Fibroblast of lung (primary cell): Measurements from ENCODE around the gene PAM16.

Experiments used
- EZH2 ChIP-seq: IDR thresholded peaks from 2 replicates; pipeline ENCODE4 v1.5.1; 2012; ENCODE audit warnings: low read length, control low read depth, mild to moderate bottlenecking; ENCODE audit errors: missing control alignments
- TF ChIP-seq, protein P1 (sequence below), 2 donors: IDR thresholded peaks in 1 of 2; conservative IDR thresholded peaks in 1 of 2; 1 replicate in 1 of 2; 2 replicates in 1 of 2; pipeline ENCODE4 v1.5.1; 2011 to 2012; ENCODE audit warnings: low read length in 2 of 2, control low read depth in 1 of 2, inconsistent platforms in 1 of 2, low read depth in 1 of 2, mild to moderate bottlenecking in 1 of 2

DNA sequence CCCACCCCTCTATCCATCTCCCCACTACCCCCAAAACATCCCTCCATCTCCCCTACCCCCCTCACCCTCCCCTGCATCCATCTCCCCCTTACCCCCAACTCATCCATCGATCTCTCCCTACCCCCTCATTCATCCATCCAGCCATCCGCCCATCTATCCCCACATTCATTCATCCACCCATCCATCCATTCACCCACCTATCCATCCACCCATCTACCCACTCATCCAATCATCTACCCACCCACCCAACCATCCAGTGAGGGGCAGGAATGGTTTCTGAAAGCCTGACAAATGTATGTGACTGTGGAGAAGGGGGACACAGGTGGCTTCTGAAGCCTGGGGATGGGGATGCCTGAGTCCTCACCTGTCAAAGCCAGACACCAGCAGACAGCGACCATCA is 8.8 kb upstream of the PAM16 start:
- TF ChIP-seq, protein P1, sequence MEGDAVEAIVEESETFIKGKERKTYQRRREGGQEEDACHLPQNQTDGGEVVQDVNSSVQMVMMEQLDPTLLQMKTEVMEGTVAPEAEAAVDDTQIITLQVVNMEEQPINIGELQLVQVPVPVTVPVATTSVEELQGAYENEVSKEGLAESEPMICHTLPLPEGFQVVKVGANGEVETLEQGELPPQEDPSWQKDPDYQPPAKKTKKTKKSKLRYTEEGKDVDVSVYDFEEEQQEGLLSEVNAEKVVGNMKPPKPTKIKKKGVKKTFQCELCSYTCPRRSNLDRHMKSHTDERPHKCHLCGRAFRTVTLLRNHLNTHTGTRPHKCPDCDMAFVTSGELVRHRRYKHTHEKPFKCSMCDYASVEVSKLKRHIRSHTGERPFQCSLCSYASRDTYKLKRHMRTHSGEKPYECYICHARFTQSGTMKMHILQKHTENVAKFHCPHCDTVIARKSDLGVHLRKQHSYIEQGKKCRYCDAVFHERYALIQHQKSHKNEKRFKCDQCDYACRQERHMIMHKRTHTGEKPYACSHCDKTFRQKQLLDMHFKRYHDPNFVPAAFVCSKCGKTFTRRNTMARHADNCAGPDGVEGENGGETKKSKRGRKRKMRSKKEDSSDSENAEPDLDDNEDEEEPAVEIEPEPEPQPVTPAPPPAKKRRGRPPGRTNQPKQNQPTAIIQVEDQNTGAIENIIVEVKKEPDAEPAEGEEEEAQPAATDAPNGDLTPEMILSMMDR (conservative IDR thresholded peaks at IDR 0.05 in 1 of 2, IDR thresholded peaks at IDR 0.05 in 1 of 2; ENCODE audit: low read depth in 1 of 2, low read length in 2 of 2), result no peak
- no peak for TF ChIP-seq EZH2
